GM12872 (cell line): ENCODE data around the gene CELF5.
A peak's percentile ranks its signal among the peaks of the same experiment; 100 is the strongest.

Experiments used
- TF ChIP-seq, protein P1 (sequence below): IDR thresholded peaks from 3 replicates; pipeline ENCODE4 v1.5.1; 2011; ENCODE audit warnings: low read depth, mild to moderate bottlenecking, low read length, moderate library complexity; ENCODE audit not compliant: insufficient read depth

The CELF5 gene

DNA sequence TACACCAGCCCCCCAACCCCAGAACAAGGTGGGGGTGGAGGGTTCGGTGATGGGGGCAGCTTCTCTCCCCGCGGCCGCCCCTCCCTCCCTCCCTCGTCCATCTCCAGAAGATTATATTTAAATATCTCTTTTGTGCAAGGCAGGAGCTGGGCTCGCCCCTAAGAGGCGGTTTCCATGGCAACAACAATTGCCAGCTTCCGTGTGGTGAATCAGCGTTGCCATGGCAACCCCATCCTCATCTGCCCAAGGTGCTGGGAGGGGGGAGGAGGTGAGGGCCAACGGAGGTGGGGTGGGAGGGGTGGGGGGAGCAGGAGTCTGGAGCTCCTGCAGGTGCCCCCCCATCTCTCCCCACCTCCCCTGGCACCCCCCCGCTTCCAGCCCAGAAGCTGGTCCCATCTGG, 46.4 kb downstream of the CELF5 start:
- TF ChIP-seq, protein P1, sequence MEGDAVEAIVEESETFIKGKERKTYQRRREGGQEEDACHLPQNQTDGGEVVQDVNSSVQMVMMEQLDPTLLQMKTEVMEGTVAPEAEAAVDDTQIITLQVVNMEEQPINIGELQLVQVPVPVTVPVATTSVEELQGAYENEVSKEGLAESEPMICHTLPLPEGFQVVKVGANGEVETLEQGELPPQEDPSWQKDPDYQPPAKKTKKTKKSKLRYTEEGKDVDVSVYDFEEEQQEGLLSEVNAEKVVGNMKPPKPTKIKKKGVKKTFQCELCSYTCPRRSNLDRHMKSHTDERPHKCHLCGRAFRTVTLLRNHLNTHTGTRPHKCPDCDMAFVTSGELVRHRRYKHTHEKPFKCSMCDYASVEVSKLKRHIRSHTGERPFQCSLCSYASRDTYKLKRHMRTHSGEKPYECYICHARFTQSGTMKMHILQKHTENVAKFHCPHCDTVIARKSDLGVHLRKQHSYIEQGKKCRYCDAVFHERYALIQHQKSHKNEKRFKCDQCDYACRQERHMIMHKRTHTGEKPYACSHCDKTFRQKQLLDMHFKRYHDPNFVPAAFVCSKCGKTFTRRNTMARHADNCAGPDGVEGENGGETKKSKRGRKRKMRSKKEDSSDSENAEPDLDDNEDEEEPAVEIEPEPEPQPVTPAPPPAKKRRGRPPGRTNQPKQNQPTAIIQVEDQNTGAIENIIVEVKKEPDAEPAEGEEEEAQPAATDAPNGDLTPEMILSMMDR, result no peak

DNA sequence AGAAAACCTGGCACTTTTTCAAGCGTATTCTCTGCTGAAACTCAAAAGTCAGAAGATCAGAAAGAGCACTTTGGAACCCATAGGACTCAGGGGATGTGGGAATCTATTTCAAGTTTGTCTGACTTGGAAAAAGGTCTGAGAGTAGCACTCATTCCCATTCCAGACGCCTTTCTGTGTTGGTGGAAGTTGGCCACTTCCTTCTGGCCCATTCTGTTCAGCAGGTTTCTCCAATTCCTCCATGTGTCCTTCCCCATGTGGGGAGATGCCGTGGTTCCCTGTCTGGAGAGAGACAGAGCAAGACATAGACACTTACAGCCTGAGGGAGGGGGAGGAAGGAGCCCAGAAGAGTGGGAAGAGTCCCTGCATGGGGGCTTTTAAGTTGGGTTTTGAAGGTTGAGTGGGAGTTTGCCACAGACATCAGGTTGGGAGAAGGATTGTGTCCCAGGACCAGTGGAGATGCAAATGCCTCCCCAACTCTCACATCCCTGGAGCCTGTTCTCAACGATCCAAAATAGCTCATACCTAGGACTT, 48.0 kb downstream of the CELF5 start:
- TF ChIP-seq, protein P1, result no peak

DNA sequence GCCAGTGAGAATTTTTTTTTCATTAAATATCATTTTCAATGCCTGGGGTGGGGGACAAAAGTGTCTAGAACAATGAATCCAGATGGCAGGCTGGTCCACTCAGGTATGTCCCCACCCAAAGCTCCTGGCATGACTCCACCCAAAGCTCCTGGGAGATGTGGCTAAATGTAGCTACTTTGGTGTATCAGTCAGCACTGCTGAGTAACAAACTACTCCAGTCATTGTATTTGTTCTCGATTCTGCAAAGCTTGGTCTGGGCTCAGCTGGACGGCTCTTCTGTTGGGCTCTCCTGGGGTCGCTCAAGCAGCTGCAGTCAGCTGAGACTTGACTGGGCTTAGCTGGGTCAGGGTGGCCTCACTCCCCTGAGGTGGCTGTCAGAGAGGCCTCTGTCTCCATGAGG, 48.5 kb downstream of the CELF5 start:
- TF ChIP-seq, protein P1, result no peak

DNA sequence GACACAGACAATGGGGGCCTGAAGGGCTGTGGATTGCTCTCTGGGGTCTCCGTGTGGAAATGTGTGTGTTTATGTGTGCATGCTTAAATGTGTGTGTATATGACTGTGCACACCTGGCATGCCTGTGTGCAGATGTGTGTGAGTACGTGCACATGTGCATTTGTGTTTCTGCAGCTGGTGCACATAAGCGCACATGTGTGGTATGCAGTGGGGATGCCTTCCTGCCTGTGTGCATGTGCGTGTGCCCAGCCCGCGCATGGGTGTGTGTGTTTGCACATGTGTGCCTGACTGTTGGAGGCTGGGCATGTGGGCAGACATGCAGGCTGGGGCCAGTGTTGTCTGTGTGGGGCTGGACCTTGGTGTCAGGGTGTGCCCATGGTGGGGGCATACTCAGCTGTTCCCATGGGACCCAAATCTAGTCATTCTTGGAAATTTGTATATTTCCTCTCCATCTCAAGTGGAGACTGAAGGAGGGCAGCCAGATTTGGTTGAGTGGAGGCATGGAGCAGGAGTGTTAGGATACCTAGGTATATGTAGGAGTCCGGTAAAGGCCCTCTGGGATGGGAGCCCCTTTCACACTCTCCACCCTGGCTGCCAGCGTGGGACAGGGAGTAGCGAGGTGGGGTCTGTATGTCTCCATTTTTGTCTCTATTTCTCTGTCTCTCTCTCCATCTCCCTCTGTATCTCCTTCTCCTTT, 49.9 kb downstream of the CELF5 start:
- TF ChIP-seq, protein P1, result no peak

DNA sequence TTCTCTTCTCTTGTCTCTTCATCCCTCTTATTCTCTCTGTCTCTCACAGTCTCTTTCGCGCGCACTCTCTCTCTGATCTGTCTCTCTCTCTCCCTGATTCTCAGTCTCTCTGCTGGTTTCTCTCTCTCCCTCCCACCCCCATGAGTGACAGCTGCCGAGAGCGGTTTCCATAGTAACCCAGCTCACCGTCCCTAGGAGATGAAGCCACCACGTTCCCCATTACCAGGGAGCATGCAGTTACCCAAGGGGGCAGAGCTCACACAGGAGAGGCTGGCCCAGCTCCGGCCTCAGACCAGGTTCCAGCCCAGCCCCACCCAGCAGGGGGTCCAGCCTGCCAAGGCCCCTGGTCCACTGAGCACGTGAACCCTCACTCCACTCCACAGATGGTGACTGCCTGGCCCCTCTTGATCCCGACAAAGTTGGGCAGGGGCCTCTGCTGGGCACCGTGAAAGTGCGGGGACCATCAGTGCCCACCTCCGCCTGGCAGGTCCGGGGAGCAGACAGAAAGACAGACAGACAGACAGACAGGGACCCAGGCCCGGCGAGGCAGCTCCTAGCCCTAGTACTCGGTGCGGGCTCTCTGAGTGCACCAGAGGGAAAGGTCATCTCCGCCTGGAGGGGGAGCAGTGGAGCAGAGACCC, 50.6 kb downstream of the CELF5 start:
- TF ChIP-seq, protein P1, result peak; percentile 69

DNA sequence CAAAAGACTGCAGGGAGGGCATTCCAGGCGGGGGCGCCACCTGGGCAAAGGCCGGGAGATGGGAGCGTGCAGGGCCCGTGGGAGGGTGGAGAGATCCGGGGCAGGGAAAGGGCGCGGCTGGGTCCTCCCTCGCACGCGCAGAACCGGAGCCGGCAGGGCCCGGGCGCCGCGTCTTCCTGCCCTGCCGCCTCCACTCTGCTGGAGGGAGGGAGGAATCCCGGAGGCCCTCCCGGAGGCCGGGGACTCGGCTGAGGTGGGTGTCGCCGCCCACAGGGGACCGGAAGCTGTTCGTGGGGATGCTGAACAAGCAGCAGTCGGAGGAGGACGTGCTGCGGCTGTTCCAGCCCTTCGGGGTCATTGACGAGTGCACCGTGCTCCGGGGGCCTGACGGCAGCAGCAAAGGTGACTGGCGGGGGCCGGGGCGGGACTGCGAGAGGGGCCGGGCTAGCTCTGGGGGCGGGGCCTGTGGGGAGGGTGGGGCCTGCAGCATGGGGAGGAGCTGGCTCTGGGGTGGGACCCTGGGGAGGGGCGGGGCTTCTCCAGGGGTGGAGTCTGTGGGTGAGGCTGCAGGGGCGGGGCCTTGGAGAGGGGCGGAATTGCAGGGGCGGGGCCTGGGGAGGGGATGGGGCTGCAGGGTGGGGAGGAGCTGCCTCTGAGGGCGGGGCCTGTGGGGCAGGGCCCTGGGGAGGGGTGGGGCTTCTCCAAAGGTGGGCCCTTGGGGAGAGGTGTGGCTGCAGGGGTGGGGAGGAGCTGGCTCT, 51.3 kb downstream of the CELF5 start:
- TF ChIP-seq, protein P1, result no peak

DNA sequence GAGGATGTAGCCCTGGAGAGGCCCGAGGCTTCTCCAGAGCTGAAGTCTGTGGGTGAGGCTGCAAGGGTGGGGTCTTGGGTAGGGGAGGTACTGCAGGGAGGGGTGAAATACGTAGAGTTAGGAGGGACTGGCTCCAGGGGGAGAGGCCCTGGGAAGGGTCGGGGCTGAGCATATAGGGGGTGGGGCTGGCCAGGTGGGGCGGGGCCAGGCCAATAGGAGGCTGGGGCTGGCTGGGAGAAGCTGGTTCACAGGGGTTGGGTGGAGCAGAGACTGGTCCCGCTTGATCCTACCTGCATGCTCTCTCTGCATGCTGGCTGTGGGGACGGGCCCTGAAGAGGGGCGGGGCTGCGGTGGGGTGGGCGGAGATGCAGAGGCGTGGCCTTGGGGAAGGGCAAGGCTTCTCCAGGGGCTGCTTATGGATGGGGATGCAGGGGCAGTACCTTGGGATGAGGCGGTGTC, 51.9 kb downstream of the CELF5 start:
- TF ChIP-seq, protein P1, result no peak
